Stimulated activated CD4-positive, alpha-beta T cell treated with anti-CD3 and anti-CD28 coated beads, Interleukin-1b, Interleukin-23, amount 100 ng/mL, for 4 hours (primary cell): ENCODE measurements around the gene KAT2B.

Experiments
- DNase-seq, 2 donors: peaks; one replicate each; pipeline ENCODE4 v3.0.0-alpha.2; 2020; ENCODE audit warnings: low read depth in 2 of 2

The KAT2B gene

DNA sequence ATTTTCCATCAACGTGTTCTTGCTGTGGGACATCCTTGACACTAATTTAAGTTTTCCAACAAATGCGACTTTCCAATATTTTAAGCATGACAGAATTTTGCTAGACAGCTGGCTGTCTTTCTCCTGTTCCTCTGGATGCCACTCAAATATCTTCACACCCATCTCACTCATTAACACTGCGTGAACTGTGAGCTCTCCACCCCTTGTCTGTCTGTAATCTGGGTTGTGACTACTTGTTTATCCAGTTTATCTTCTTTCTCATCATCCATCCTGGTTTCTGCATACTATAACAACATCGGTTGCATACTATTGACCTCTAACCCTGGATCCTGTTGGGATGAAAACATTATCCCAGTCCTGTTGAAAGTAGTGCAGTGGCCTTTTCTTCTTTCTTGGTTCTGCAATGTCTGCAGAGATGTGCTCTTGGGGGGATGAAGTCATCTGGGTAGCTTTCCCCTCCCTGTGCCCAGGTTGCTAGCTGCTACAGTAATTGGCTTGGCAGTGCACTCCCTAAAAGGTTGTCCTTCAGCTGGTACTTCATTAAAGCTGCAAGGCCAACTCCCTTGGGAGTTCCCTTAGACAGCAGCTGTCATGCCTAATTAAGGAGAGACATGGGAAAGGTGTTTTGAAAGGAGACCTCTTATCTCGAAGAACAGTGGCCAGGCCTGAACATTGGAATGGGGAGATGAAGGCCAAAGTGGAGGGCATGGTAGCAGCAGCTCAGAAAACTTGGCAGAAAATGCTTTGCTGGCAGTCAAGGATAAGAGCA, 24.7 kb downstream of the KAT2B start:
- no peak for DNase-seq

- no peak for DNase-seq
Observed at GRCh38 chr3:20066079-20066478, 25.8 kb downstream of the KAT2B start.

DNA sequence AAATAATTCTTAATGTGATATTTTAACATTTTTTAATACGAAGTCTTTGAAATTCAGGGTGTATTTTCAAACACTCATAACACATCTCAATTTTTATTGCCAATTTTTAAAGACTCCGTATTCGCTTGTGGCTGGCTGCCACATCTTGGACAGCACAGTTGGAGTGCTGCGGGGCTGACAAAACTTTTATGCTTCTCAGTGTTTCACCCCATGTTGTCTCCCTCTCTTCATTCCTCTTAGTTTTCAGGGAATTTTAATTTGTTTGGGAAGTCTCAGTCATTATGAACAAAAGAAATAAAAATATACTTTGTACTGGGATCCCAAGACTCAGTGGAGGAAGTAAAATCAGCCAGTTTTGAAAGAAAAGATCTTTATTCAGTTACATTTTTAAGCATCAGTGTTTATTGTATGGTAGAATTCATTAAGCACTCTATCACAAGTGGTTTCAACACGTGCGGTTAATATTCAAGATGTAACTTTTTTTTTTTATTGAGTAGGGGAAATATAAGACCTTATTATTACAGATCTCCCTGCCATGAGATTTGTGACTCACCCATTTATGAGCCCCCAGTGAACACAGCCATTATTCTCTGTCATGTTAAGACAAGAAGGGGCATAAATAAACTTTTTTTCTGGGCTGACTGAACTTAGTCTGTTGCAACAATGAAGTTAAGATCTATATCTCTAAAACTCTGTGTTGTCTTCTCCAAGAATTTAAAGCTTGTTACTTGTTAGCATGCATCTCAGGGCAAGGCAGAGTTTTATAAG, 26.8 kb downstream of the KAT2B start:
- no peak for DNase-seq

GRCh38 chr3:20068512-20069177, 28.4 kb downstream of the KAT2B start:
- DNase-seq = no peak

DNA sequence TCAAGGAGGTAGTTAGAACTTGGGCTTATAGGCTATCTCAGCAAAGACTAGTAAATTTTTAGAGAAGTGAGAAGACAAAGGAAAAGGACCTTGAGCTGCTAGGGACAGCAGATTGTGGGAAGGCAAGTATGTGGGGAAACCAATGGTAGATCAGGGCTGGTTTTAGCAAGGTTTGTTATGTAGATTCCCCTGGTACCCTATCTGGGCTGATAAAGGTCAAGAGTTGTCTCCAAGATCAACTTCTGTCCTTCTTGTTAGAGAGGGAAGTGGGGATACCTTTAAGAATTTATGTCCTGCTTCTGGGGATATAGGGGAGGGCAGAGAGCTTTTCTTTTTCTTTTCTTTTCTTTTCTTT, 28.9 kb downstream of the KAT2B start:
- no peak for DNase-seq

DNA sequence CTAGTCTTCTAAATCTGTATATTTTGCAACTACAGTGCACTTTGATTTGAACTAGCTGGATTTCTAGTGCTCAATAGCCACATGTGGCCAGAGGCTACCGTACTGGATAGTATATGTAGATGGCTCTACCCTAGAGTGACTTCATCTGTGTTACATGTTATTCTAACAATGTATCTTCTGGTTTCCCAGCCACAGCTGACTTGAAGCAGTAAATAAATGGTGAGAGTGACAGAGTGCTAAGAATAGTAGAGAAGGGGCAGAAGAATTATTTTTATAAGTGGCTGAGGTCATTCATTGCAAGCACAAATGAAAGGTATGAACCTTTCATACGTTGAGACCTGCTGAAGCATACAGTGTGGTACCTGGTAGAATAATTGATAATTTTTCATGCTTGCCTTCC, 30.9 kb downstream of the KAT2B start:
- no peak for DNase-seq

DNA sequence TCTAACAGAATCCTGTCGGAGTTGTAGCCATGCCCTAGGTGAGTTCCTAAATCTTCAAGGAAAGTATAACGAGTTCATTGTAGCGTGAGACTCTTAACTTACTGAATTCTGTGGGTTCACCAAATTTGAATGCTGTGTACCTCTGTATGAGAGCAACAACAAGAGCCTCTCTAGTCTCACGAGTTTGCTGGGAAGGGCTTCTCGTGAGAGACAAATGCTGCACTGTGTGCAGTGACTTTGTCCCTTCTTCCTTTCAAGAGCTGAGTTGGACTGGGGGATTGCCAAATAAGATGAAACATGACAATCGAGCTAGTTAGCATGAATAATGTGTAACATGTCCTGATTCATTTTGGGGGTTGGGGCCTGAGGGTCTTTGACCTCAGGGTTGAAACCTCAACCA, 32.2 kb downstream of the KAT2B start:
- DNase-seq = no peak

DNA sequence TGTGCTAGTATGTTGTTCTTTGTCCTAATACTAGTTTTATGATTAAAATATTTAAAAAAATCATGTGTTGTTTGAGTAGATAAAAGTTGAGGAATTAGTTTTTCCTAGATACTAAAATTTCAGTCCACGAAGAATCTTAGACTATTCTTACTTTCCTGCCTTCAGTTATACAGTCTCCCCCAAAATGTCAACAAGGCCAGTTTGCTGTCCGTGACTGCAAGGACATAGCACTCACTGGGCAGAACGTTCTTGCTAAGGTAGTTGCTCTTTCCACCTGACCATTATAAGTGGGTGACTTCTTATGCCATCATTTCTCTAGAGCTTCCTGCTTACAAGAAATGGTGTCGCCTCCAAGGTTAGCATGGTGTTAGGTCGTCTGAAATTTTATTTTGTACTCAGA, 32.8 kb downstream of the KAT2B start:
- DNase-seq = no peak

- DNase-seq = no peak
Observed at GRCh38 chr3:20073683-20074082, 33.4 kb downstream of the KAT2B start.

- no peak for DNase-seq
Observed at GRCh38 chr3:20074226-20075063, 34.2 kb downstream of the KAT2B start.

DNA sequence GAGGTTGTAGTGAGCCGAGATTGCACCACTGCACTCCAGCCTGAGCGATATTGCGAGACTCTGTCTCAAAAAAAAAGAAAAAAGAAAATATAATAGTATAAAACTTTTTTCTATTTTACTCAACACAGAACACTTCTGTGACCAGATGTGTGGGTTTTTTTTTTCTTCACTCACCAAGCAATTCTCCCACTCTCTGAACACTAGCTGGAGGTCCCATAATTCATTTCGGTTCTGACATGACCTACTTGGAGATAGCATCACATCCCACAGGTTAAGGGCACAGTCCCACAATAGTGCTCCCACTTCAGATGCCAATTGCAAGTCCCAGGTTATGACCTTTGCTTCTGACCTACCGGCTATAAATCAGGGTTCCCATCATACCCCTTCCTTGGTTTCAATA, 35.0 kb downstream of the KAT2B start:
- DNase-seq = no peak

GRCh38 chr3:20076296-20076997, 36.2 kb downstream of the KAT2B start:
- no peak for DNase-seq

DNA sequence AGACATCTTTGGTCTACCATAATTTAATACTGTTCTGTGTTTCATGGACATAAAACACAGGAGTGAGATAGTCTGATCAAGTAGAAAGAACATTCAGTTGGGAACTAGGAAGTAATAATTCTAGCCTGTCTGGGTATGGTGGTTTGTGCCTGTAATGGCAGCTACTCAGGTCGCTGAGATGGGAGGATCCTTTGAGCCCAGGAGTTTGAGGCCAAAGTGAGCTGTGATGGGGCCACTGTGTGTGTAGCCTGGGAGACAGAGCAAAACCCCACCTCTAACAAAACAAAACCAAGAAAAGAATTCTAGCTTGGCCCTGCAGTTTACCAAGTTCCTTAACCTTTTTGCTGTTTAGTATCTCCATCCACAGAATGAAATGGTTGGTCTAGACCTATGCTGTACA, 36.8 kb downstream of the KAT2B start:
- no peak for DNase-seq

DNA sequence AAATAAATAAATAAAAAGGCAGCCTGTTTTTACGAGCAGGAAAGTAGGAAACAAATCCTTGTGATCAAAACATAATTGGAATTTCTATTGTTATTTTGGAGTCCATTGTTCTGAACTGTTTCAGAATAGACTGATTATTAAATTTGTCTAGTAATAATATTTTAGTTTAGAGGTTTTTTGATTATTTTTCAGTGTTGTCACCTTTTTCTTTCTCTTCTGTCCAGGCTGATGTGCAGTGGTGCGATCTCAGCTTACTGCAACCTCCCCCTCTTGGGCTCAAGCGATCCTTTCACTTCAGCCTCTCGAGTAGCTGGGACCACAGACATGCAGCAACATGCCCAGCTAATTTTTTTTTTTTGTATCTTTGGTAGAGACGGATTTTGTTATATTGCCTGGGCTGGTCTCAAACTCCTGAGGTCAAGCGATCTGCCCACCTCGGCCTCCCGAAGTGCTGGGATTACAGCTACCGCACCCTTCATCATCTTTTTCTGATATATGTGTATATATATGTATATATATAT, 38.0 kb downstream of the KAT2B start:
- no peak for DNase-seq

- DNase-seq = no peak
Observed at GRCh38 chr3:20079621-20080020, 39.4 kb downstream of the KAT2B start.

GRCh38 chr3:20080956-20081554, 40.8 kb downstream of the KAT2B start:
- no peak for DNase-seq

DNA sequence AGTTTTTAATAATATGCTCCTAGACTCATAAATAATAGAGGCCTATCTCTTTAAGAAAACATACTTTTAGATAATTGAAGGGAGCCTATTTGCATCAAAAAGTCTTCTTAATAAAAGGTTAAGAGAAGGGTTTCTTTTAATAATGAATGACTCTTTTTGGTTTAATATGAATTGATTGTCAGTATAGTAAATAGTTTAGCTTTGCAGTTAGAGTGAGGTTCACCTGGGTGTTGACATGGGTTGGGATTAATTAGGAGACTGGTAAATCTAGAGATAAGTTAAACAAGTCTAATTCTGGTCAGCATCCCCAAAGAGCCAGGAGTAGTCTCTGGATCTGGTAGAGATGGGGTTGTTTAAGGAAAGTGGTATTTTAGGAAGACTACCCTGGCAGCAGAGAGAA, 43.0 kb downstream of the KAT2B start:
- no peak for DNase-seq

DNA sequence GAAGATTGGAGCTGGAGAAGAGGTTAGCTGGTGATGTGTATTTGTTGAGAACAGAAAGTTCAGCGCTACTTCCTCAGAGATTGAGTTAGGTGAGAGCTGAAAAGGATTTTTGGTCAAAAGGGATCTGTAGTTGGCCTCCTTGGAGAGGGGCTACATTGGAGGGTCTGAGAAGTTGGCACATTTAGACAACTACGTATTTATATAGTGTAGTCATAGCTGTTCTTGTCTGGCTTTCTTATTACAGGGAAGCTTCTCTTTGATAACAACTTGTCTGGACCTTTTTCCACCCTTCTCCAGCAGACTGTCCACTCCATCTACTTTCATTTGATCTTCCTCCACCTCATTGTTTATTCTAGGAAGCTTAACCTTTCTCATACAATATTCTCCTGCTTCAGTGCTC, 43.7 kb downstream of the KAT2B start:
- no peak for DNase-seq

DNA sequence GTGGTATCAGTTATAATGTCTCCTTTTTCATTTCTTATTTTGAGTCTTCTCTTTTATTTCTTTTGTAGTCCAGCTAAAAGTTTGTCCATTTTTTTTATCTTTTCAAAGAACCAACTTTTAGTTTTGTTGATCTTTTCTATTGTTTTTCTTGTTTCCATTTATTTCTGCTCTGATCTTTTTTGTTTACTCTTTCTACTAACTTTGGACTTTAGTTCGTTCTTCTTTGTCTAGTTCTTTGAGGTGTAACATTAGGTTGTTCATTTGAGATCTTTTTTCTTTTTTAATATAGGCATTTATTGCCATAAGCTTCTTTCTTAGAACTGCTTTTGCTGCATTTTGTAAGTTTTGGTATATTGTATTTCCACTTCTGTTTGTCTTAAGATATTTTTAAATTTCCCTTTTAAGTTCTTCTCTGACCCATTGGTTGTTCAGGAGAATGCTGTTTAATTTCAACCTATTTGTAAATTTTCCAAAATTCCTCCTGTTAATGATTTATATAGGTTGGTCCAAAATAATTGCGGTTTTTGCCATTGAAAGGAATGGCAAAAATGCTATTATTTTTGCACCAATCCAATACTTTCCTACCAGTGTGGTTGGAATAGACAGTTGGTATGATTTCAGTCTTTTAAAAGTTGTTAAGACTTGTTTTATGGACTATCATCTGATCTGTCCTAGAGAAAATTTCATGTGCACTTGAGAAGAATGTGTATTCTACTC, 51.2 kb downstream of the KAT2B start:
- DNase-seq = no peak

GRCh38 chr3:20095470-20095869, 55.2 kb downstream of the KAT2B start:
- DNase-seq = no peak
